Measurements from ENCODE around the gene FBLN7.

Gene FBLN7

GRCh38 chr2:112160283-112161250 lies 22.4 kb downstream of the FBLN7 start:
- no peak for DNase-seq

DNA sequence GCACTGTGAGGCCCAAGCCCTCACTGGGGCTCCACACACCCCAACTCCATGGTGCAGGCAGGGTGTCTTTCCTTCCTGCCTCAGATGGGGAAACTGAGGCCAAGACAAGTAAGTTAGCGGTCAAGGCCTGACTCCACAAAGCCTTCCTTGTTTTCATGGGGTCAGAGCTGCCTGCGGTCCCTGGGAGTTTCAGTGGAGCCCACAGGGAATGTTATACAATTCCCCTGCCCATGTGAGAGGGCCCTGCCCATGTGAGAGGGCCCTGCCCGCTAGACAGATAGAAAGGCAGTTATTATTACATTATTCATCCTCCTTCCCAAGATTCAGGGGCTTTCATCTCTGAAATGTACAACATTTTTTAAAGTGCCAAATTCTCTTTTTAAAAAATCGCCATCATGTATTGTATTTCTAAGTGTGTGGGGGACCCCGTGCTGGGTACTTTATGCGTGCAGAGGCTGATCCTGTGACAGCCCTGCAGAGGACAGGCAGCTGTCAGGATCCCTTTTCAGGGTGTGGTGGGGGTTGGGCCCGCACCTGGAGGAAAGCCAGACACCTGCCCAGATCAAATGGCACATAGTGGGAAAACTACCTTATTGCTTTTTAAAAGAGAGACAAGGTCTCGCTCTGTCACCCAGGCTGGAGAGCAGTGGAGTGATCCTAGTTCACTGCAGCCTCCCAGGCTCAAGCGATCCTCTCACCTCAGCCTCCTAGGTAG lies 23.4 kb downstream of the FBLN7 start:
- DNase-seq = no peak

DNA sequence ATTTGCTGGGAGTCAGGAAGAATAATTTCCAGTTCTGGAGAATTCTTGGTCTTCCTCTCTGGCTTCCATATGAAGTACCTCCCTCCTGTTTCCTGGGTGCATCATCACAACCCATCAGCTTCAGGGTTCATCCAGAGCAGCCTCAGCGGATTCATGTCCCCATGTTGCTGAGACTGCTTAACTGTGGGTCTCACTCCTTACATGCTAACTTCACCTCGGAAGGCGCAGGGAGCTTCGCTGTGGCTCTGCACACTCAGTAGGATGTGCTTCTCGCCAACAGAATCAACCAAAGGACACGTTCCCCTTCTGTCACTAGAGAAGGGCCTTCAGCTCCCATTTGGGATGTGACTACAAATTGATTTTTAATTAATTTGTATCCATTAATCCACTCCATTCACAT lies 24.2 kb downstream of the FBLN7 start:
- DNase-seq = no peak

DNA sequence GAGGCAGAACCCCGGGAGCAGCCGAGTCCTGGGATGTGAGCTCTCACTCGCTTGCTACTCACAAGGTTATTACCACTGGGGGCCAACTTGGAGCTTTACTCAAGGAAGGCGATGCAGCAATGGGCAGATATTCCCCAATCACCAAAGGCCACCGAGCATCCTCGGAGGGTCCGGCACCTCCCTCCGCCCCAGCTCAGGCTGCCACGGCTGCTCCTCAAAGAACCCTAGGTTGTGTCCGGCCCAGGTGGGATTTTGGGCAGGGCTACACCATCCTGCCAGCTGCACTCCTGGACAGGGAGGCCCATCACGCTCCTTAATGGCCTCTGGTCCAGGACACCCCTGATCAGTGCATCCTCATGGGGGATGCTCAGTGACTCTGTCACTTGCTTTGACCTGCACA lies 24.8 kb downstream of the FBLN7 start:
- DNase-seq = no peak

DNA sequence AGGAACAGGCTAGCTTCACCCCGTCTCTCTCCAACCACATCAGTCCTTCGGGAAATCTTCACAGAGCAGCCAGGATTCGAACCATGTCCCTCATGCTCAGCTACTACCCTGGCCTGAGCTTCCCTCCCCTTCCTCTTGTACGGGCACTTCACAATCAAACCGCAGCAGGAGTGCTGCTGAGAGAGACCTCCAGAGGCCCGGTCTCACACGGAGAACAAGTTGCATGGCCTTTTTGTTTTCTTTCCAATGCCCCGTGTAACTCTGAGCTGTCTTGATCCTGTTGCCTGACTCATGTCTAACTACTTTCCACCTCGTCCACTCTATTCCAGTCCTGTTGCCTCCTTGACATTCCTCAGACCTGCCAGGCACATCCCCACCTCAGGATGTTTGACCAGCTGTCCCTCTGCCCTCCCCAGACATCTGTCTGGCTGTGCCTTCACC lies 25.4 kb downstream of the FBLN7 start:
- no peak for DNase-seq

DNA sequence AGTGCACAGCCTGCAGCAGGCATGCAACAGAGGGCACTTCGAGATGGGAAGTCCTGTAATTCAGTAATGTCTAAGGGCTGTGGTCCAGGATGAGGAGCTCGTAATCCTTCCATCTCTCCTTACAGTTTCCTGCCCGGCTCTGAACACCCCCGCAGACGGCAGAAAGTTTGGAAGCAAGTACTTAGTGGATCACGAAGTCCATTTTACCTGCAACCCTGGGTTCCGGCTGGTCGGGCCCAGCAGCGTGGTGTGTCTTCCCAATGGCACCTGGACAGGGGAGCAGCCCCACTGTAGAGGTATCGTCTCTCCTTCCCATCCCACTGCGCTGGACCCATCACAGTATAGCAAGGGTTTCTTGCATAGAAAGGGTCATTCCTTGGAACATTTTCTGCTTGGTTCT lies 26.7 kb downstream of the FBLN7 start:
- no peak for DNase-seq

GRCh38 chr2:112165296-112165695 lies 27.1 kb downstream of the FBLN7 start:
- DNase-seq = no peak

- DNase-seq = no peak
Observed at GRCh38 chr2:112166806-112167499, 28.8 kb downstream of the FBLN7 start.

GRCh38 chr2:112168422-112169124 lies 30.4 kb downstream of the FBLN7 start:
- DNase-seq = no peak

DNA sequence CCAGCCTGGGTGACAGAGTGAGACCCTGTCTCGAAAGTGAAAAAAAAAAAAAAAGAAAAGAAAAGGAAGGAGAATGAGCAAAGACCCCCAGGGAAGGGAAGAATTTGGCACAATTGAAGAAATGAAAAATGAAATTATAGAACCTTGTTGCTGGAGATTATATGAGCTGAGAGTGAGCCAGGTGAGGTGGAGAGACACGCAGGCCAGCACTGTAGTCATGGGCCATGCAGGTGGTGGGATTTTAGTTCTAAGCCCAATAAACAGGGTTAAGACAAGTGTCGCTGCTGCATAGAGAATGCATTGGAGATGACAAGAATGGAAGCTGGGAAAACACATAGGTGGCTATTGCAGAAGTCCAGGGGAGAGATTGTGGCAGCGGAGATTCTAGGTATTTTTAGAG lies 32.3 kb downstream of the FBLN7 start:
- no peak for DNase-seq

DNA sequence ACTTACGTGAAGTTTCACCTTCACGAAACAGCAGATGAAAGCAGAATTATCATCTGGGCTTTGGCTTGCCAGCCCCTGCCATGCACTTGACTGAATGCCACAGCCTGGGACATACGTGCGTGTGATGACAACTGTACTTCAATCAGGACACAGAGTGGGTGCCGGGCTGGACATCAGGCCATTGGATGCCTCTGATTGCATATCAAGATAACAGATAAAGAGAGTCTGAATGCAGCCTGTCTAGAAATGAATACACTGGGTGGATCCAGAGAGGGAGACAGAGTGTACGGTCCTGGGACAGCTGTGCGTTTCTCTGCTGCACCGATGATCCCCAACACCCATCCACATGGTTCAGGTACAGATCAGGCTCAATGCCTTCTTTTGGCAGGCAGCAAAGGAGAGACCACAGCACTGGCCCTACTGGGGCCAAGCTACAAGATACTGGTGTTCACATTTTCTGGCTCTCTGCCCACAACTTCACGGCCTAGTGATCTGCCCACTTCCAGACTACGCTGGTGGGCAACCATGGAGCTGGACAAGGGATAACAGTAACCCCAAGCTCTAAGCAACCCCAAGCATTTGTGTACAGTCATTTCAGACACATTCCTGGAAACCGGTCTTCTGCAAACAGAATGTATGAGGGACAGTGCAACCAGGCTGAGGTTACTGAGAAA lies 35.6 kb downstream of the FBLN7 start:
- no peak for DNase-seq

DNA sequence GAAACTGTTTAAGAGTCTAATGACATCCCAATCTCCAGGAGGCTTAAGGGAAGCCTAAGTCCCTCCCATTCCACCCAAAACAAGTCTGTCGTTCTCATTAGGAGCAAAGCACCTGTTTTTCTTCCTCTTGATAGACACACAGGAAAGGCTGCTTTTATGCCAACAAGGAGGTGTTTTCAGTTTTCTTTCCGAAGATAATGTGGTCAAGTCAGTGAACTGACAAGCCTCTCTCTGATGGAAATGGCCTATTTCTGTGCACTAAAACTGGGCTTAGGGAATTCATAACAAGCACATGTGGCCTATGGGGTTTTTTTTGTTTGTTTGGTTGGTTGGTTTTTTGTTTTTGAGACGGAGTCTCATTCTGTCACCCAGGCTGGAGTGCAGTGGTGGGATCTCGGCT lies 36.2 kb downstream of the FBLN7 start:
- no peak for DNase-seq

DNA sequence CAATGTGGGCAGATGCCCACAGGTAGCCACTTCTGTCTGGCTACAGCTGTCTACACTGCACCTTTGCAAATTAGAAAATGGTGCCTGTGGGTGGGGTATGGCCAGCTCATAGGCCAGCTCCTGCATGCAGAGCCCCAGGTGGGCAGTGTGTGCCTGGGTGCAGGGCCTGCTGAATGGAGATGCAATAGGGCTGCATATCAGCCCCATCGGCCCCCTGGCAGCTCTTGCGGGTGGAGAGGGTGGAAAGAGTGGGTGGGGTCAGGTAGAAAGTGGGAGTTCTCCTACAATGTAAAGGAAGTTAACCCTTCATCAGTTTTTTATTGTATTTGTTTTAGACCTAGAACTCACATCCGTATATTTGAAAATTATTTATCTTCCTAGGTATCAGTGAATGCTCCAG lies 37.1 kb downstream of the FBLN7 start:
- DNase-seq = no peak

- DNase-seq = no peak
Observed at GRCh38 chr2:112175958-112176573, 37.9 kb downstream of the FBLN7 start.

DNA sequence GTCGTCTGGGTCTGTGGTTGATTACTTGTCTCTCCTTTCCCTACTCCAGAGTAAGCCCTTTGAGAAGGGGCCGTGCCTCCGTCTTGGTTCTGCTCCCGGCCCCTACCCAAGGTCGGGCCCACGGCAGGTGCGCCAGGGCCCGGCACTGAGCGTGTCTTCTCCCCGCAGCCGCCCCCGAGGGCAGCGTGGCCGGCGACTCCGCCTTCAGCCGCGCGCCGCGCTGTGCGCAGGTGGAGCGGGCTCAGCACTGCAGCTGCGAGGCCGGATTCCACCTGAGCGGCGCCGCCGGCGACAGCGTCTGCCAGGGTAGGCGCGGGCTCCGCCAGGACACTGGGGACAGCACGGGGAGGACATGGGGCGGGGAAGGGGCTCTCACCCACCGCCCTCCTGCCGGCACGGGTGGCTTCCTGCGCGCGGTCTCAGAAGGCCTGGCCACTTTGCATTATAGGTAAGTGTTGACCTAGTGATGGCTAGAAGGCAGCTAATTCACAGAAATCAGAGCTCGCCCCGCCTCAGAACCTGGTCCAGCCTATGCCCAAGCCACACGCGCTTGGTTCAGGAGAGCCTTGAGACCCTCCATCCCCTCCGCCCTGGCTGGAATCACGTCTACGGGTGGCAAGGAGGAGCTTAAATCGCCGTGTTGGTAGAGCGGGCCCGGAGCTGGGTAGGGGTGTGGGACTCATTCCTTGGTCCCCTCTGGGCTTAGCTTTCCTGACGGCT lies 43.5 kb downstream of the FBLN7 start:
- DNase-seq = peak; percentile 58

DNA sequence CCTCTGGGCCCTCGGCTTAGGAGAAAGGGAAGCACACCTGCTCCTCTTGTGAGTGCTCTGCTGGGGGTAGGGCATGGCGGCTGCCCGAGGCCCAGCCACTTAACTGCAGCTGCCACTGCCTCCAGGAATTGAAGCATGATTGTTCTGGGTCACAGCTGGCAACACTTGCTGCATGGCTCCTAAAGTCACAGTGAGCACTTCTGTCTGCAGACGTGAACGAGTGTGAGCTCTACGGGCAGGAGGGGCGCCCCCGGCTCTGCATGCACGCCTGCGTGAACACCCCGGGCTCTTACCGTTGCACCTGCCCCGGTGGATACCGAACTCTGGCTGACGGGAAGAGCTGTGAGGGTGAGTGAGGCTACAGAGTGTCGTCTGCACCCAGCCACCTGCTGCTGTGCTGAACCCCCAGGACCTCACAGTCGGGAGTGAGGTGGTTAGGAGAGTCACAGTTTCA lies 44.4 kb downstream of the FBLN7 start:
- DNase-seq = peak; percentile 85

DNA sequence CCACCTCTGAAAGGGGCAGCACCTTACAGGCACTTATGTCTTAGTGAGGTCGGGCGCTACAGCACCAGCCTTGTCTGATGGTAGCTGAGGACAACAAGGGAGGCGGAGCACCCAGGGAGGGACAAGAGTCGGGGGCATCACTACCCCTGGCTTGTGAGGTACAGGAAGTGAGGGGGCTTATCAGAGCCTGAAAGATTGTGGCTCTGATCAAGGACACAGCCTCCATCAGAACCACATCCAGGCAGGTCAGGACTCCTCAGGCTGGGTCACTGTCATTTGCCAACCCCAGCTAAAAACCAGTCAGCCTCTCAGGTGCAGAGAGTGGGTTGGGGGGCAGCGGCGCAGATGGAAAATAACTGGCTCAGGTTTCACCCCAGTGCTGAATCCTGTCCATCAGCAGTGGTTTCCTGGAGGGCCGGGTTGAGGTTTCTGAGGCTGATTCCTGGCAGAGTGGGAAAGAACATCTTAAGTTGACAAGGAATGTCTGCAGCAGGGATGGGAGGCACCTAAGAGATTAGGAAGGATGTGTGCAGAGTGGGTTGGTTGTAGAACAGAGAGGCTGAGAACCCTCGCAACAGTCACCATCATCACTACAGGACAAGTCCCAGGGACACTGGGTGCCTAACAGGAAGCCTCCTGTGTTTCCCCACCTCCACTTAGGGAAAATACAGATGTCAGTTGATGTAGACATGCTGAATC lies 45.3 kb downstream of the FBLN7 start:
- no peak for DNase-seq

- no peak for DNase-seq
Observed at GRCh38 chr2:112184121-112184520, 45.9 kb downstream of the FBLN7 start.

DNA sequence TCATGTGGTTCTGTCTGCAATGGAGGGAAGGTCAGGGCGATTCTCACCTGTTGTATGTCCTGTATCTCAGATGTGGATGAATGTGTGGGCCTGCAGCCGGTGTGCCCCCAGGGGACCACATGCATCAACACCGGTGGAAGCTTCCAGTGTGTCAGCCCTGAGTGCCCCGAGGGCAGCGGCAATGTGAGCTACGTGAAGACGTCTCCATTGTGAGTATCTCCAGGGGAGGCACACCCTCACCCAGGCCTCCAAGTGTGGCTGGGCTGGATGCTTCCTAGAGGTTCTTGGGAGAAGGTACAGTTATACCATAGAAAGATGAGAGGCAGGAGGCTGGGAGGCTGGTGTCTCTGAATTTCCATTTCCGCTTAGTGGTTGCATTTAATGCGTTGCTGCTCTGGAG lies 46.9 kb downstream of the FBLN7 start:
- no peak for DNase-seq

- DNase-seq = no peak
Observed at GRCh38 chr2:112187046-112187715, 49.0 kb downstream of the FBLN7 start.

Measured in NCI-H774 (cell line).